Mammary epithelial cell (primary cell): Measurements from ENCODE around the gene CDH4.

Source experiments
- CTCF ChIP-seq, 2 donors: IDR thresholded peaks in 1 of 2; conservative IDR thresholded peaks in 1 of 2; 2 replicates each; pipeline ENCODE4 v1.5.1; 2011 to 2012; ENCODE audit warnings: inconsistent platforms in 2 of 2, low read length in 2 of 2, mild to moderate bottlenecking in 2 of 2, control low read depth in 1 of 2, low read depth in 1 of 2; ENCODE audit not compliant: insufficient read depth in 1 of 2; ENCODE audit errors: extremely low read depth in 1 of 2
- EZH2 ChIP-seq: IDR thresholded peaks from 2 replicates; pipeline ENCODE4 v1.6.1; 2012; ENCODE audit warnings: low read length, inconsistent platforms, borderline replicate concordance

- no peak for TF ChIP-seq CTCF (conservative IDR thresholded peaks at IDR 0.05 in 1 of 2, IDR thresholded peaks at IDR 0.05 in 1 of 2; ENCODE audit: extremely low read depth in 1 of 2, insufficient read depth in 1 of 2, low read depth in 1 of 2, low read length in 2 of 2)
- TF ChIP-seq EZH2: no peak
These were observed 142.2 kb downstream of the CDH4 start for GRCh38 chr20:61394088-61394799.
